Neural progenitor cell (in vitro differentiated cells): ENCODE measurements around the gene CBLN2.

Source experiments
- EZH2 ChIP-seq: fragments of 200-600 bp; sonication (generic); IDR thresholded peaks from 2 replicates; pipeline ENCODE4 v1.6.1; 2017; ENCODE audit warnings: antibody characterized with exemption, mild to moderate bottlenecking, moderate library complexity
- EZH2phosphoT487 ChIP-seq: fragments of 200-600 bp; sonication (generic); IDR thresholded peaks from 2 replicates; pipeline ENCODE4 v1.6.1; 2017; ENCODE audit warnings: antibody characterized with exemption
- TF ChIP-seq, protein P1 (sequence below): fragments of 200-600 bp; sonication (generic); IDR thresholded peaks from 2 replicates; pipeline ENCODE4 v1.5.1; 2017; ENCODE audit warnings: antibody characterized with exemption, mild to moderate bottlenecking

DNA sequence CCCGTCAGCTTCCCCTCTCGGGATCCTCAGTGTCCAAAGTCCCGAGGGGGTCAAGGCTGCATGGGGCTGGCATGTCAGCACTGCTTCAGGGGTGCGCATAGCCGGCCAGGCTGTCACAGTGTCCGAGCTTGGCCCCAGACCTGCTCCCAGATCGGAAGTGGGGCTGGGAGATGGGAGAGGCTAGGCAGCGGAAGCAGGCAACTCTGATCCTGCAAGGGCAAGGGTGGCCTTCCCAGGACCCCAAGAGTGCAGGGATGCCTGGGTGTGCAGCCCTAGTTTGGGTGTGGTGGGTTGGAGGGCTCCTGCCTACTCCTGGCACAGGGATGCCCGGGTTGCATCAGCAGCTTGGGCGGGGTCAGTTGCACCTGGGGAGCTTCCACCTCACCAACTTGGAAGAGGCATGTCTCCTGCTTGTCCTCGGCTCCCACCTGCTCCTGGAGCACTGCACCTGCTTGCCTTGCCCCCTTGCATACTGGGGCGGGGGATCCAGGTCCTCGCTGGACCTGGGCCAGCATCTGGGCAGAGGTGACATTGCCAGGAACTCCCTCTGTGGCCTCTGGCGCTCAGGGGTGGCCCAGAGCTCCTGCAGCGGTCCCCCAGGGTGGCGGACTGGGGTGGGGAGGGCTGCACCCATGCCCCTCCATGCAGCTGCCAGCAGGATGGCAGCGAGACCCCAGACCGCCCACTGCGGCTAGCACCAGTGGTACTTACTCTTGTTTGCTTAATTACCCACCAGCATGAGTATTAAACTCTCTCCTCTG is 41.3 kb downstream of the CBLN2 start:
- TF ChIP-seq EZH2phosphoT487: no peak
- no peak for TF ChIP-seq EZH2
- TF ChIP-seq, protein P1, sequence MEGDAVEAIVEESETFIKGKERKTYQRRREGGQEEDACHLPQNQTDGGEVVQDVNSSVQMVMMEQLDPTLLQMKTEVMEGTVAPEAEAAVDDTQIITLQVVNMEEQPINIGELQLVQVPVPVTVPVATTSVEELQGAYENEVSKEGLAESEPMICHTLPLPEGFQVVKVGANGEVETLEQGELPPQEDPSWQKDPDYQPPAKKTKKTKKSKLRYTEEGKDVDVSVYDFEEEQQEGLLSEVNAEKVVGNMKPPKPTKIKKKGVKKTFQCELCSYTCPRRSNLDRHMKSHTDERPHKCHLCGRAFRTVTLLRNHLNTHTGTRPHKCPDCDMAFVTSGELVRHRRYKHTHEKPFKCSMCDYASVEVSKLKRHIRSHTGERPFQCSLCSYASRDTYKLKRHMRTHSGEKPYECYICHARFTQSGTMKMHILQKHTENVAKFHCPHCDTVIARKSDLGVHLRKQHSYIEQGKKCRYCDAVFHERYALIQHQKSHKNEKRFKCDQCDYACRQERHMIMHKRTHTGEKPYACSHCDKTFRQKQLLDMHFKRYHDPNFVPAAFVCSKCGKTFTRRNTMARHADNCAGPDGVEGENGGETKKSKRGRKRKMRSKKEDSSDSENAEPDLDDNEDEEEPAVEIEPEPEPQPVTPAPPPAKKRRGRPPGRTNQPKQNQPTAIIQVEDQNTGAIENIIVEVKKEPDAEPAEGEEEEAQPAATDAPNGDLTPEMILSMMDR: no peak
